K562 (cell line): ENCODE results near the gene PARD3B. TPM values are rescaled to one million over a fixed set of nuclear protein-coding genes. Genes with fewer than 3 reads are reported as not detected.

ENCODE experiments used
- ATAC-seq: fragments of 200-7000 bp; cut with Tn5 transposase; 3 replicates; pipeline ENCODE4 v1.9.1; 2020; ENCODE audit warnings: moderate library complexity
- BruUV-seq: library from RNA; stranded (reverse); fragments of 400-500 nt; replicated peaks from 2 replicates; lab custom pipeline; 2021; lab: Mats Ljungman, UMichigan
- CTCF ChIA-PET: fragments of 300-600 bp; formaldehyde crosslinking; extraction: SDS; loops from one replicate; lab custom pipeline; 2021; ENCODE audit warnings: low intra/inter-chr PET ratio; lab: Yijun Ruan, JAX
- POLR2A ChIA-PET: fragments of 300-600, 350-650 bp; sonication (Branson Sonifier 250); formaldehyde crosslinking; extraction: SDS; loops from one replicate; lab custom pipeline; 2021; ENCODE audit warnings: antibody characterized with exemption, inconsistent platforms; lab: Yijun Ruan, JAX
- DNase-seq, 4 experiments: peaks; one replicate each; pipeline versions ENCODE4 v3.0.0 to v3.0.0-alpha.2; 2011 to 2018; ENCODE audit warnings: low spot score in 3 of 4, mixed read lengths in 3 of 4; ENCODE audit errors: extremely low read depth in 1 of 4
- FAIRE-seq: peaks from 2 replicates; lab custom pipeline; 2011; peaks lifted over from hg19 to GRCh38; lab: Jason Lieb, UNC
- H2AFZ ChIP-seq: 2 replicates; pipeline ENCODE4 v1.6.0; 2011; ENCODE audit warnings: low read depth, low read length, control low read depth, inconsistent platforms
- H3K27ac ChIP-seq: fragments of 200-600 bp; 3 replicates; pipeline ENCODE4 v1.8.0; 2011; ENCODE audit warnings: low read depth, mild to moderate bottlenecking, control low read depth, inconsistent platforms, low read length, moderate library complexity, mixed read lengths; ENCODE audit errors: extremely low read depth
- H3K27me3 ChIP-seq, 2 experiments: fragments of 300-600 bp in 1 of 2; 2 replicates in 1 of 2; 3 replicates in 1 of 2; pipeline versions ENCODE4 v1.6.0 to v1.8.0; 2011; ENCODE audit warnings: inconsistent platforms in 2 of 2, low read length in 2 of 2, mild to moderate bottlenecking in 1 of 2, mixed read lengths in 1 of 2, moderate library complexity in 1 of 2; ENCODE audit not compliant: control insufficient read depth in 2 of 2, insufficient read depth in 2 of 2
- H3K36me3 ChIP-seq: fragments of 300-600 bp; 3 replicates; pipeline ENCODE4 v1.8.0; 2011; ENCODE audit warnings: mild to moderate bottlenecking, low read length, inconsistent platforms; ENCODE audit not compliant: control insufficient read depth, insufficient read depth
- H3K4me1 ChIP-seq, 2 experiments: fragments of 200-600 bp in 1 of 2; replicated peaks in 1 of 2; 2 replicates in 1 of 2; 3 replicates in 1 of 2; pipeline versions ENCODE4 v1.5.1 to v1.8.0; 2011; ENCODE audit warnings: inconsistent platforms in 2 of 2, low read length in 2 of 2, mild to moderate bottlenecking in 1 of 2, mixed read lengths in 1 of 2, moderate library complexity in 1 of 2; ENCODE audit not compliant: control insufficient read depth in 2 of 2, insufficient read depth in 2 of 2
- H3K4me2 ChIP-seq: 2 replicates; pipeline ENCODE4 v1.6.1; 2011; ENCODE audit warnings: low read length, control low read depth, inconsistent platforms, mixed read lengths; ENCODE audit not compliant: insufficient read depth
- H3K4me3 ChIP-seq: fragments of 200-600 bp; sonication (generic), shearing (Covaris generic); 2 replicates; pipeline ENCODE4 v1.5.1; 2016; ENCODE audit warnings: control low read depth, inconsistent platforms
- H3K79me2 ChIP-seq: fragments of 200-600 bp; 3 replicates; pipeline ENCODE4 v1.8.0; 2011; ENCODE audit warnings: low read length, inconsistent platforms; ENCODE audit not compliant: control insufficient read depth, insufficient read depth
- H3K9ac ChIP-seq, 2 experiments: 2 replicates each; pipeline versions ENCODE4 v1.6.0 to v1.6.1; 2011; ENCODE audit warnings: low read depth in 2 of 2, low read length in 2 of 2, control low read depth in 1 of 2, inconsistent platforms in 1 of 2, mild to moderate bottlenecking in 1 of 2, mixed read lengths in 1 of 2; ENCODE audit not compliant: insufficient read depth in 1 of 2
- H3K9me1 ChIP-seq: one replicate; pipeline ENCODE4 v1.6.0; 2011; ENCODE audit warnings: inconsistent platforms, mild to moderate bottlenecking, low read length, moderate library complexity; ENCODE audit not compliant: control insufficient read depth, insufficient read depth
- H3K9me3 ChIP-seq: replicated peaks from 2 replicates; pipeline ENCODE4 v1.5.1; 2011; ENCODE audit warnings: low read depth, low read length, inconsistent platforms; ENCODE audit not compliant: control insufficient read depth, insufficient read depth
- H4K20me1 ChIP-seq: replicated peaks from 2 replicates; pipeline ENCODE4 v1.6.1; 2011; ENCODE audit warnings: low read length, inconsistent platforms, mixed read lengths; ENCODE audit not compliant: control insufficient read depth, insufficient read depth
- CEBPG ChIP-seq, 3 experiments: fragments of 200-800 bp in 1 of 3; sonication (Bioruptor generic) in 1 of 3; sonication (generic) in 1 of 3; formaldehyde crosslinking in 1 of 3; IDR thresholded peaks in 2 of 3; conservative IDR thresholded peaks in 1 of 3; 2 replicates each; pipeline versions ENCODE4 v1.6.1 to v1.8.0; 2016 to 2022; ENCODE audit warnings: missing compliant biosample characterization in 2 of 3, missing genetic modification characterization in 2 of 3, mild to moderate bottlenecking in 1 of 3, missing genetic modification reagents in 1 of 3
- HMG20B ChIP-seq: fragments of 250-450 bp; sonication (Bioruptor Pico); IDR thresholded peaks from 2 replicates; pipeline ENCODE4 v1.5.0; 2021; ENCODE audit warnings: mild to moderate bottlenecking
- MYNN ChIP-seq, 2 experiments: sonication (generic); formaldehyde crosslinking in 1 of 2; IDR thresholded peaks; 2 replicates each; pipeline versions ENCODE4 v1.5.0 to v1.6.1; 2016 to 2020; ENCODE audit warnings: antibody characterized with exemption in 1 of 2, missing genetic modification reagents in 1 of 2
- NR4A1 ChIP-seq, 2 experiments: fragments of 250-450 bp in 1 of 2; fragments of 450-650 bp in 1 of 2; sonication (Bioruptor Pico) in 1 of 2; IDR thresholded peaks; 2 replicates each; pipeline versions ENCODE4 v1.4.0 to v1.6.1; 2016 to 2020; ENCODE audit warnings: mild to moderate bottlenecking in 2 of 2, missing compliant biosample characterization in 1 of 2, missing genetic modification characterization in 1 of 2, moderate library complexity in 1 of 2
- RAD21 ChIP-seq, 2 experiments: fragments of 250-450 bp in 1 of 2; fragments of 450-650 bp in 1 of 2; sonication (Bioruptor Pico) in 1 of 2; formaldehyde crosslinking in 1 of 2; IDR thresholded peaks in 1 of 2; conservative IDR thresholded peaks in 1 of 2; 2 replicates each; pipeline versions ENCODE4 v1.4.0 to v1.8.0; 2020 to 2022; ENCODE audit warnings: mild to moderate bottlenecking in 2 of 2, moderate library complexity in 1 of 2
- RBM34 ChIP-seq: fragments of 200-400 bp; formaldehyde crosslinking; IDR thresholded peaks from 2 replicates; pipeline ENCODE4 v1.6.1; 2018; ENCODE audit warnings: low read length, borderline replicate concordance; ENCODE audit not compliant: insufficient read depth
- RNF2 ChIP-seq: sonication (generic); IDR thresholded peaks from 2 replicates; pipeline ENCODE4 v1.6.1; 2016
- SLC30A9 ChIP-seq: fragments of 250-450 bp; sonication (Bioruptor Pico); IDR thresholded peaks from 2 replicates; pipeline ENCODE4 v1.8.0; 2022; ENCODE audit warnings: mild to moderate bottlenecking, moderate library complexity
- STAT5A ChIP-seq: IDR thresholded peaks from 2 replicates; pipeline ENCODE4 v1.6.1; 2012; ENCODE audit warnings: low read length, inconsistent platforms, borderline replicate concordance
- TBP ChIP-seq: optimal IDR thresholded peaks from 2 replicates; pipeline ENCODE3; 2011; ENCODE audit warnings: low read depth, low read length, improper control_type of control experiment
- ZBTB7A ChIP-seq: IDR thresholded peaks from 2 replicates; pipeline ENCODE4 v1.6.1; 2011; ENCODE audit warnings: low read depth, mild to moderate bottlenecking, low read length, moderate library complexity, borderline replicate concordance; ENCODE audit not compliant: control insufficient read depth
- ZNF24 ChIP-seq: fragments of 450-650 bp; IDR thresholded peaks from 2 replicates; pipeline ENCODE4 v1.6.1; 2016
- ZNF280B ChIP-seq: fragments of 250-450 bp; sonication (Bioruptor Pico); IDR thresholded peaks from 2 replicates; pipeline ENCODE4 v1.5.1; 2021; ENCODE audit warnings: mild to moderate bottlenecking
- WGBS: fragments of 100-300 bp; shearing (Covaris generic); methylation state at CpG from one replicate; pipeline ENCODE4 v1.1.6; 2016; ENCODE audit warnings: low coverage, mixed read lengths; ENCODE audit not compliant: insufficient coverage; ENCODE audit errors: missing lambda C conversion rate; 5-methylcytosine and 5-hydroxymethylcytosine counted together
- in situ Hi-C: fragments of 300-500 bp; cut with MboI; formaldehyde crosslinking; loops from 4 replicates; pipeline ENCODE4 v1.15.0; 2018; ENCODE audit warnings: inconsistent platforms, mixed read lengths
- intact Hi-C: fragments of 100-400 bp; cut with micrococcal nuclease; formaldehyde crosslinking; loops from 2 replicates; pipeline ENCODE4 v1.14.2; 2022
- polyA plus RNA-seq, 8 experiments: library from polyadenylated mRNA; depleted of rRNA in 4 of 8; stranded (reverse) in 5 of 8; unstranded in 3 of 8; fragments of >200 nt; fragmentation: Nextera tagmentation in 2 of 8; fragmentation: Illumina TruSeq in 1 of 8; extraction: Ambion mirVana in 2 of 8; extraction: Trizol in 1 of 8; gene quantifications; 2 replicates each; pipeline versions ENCODE4 v1.2.1 to v1.2.3, GENCODE V29; 2011 to 2014; ENCODE audit warnings: inconsistent platforms in 1 of 8, missing spikeins in 1 of 8
- total RNA-seq, 7 experiments: library from RNA; depleted of rRNA in 6 of 7; stranded (reverse); fragments of >200 nt in 6 of 7; fragmentation: Illumina TruSeq in 2 of 7; extraction: Trizol in 2 of 7; gene quantifications; 2 replicates each; pipeline versions ENCODE4 v1.2.1 to v1.2.3, GENCODE V29; 2011 to 2021; ENCODE audit warnings: low replicate concordance in 1 of 7

PARD3B gene
- total and polyA plus RNA-seq, 9 of the 15 experiments (the other 6 are each of a cell fraction or from before 2014, with no cell fraction given), result 0.15 to 3.0 (median 1.1) TPM

- WGBS, result 4% methylated on average over 7 of the region's 7 CpGs
- Histone ChIP-seq H4K20me1 (no peaks in the 10 kb centered on the region), H2AFZ (no peak overlapping the region), H3K9ac (no peak overlapping the region), H3K4me1 (no peaks in the 10 kb centered on the region; a peak in 1 of 5 replicates), H3K4me2 (no peak overlapping the region), H3K27me3 (no peaks in the 10 kb centered on the region), H3K4me3 (no peak overlapping the region), H3K9me1 (no peaks in the 10 kb centered on the region), H3K36me3 (no peaks in the 10 kb centered on the region), H3K9me3 (no peaks in the 10 kb centered on the region), H3K27ac (no peak overlapping the region), H3K79me2 (no peaks in the 10 kb centered on the region)
- ChIA-PET CTCF (no interaction called here), POLR2A (no interaction called here)
- no peak for DNase-seq
- in situ Hi-C loops (no loop called here), intact Hi-C loops (no loop called here)
- BruUV-seq, result no TSS peak
- no peak for ATAC-seq
- TF ChIP-seq CEBPG (CRISPR knock-in tag; IDR thresholded peaks at IDR 0.05), result no peak
- TF ChIP-seq CEBPG (tag; conservative IDR thresholded peaks at IDR 0.05 in 1 of 2, IDR thresholded peaks at IDR 0.05 in 1 of 2), result 0 out of 4 replicates have a peak, but pooled peaks of 1 of the 2 experiments have one; percentile 30
- no peak for TF ChIP-seq NR4A1 (CRISPR knock-in tag; IDR thresholded peaks at IDR 0.05)
- no peak for TF ChIP-seq NR4A1 (tag; IDR thresholded peaks at IDR 0.05)
- no peak for FAIRE-seq
Observed at GRCh38 chr2:204628926-204629712, 83.8 kb downstream of the PARD3B start.

GRCh38 chr2:204632410-204632809, 87.1 kb downstream of the PARD3B start:
- ATAC-seq, result no peak
- in situ Hi-C loops, result no loop called here
- TF ChIP-seq ZNF24, result no peak
- no peak for TF ChIP-seq STAT5A
- no peak for TF ChIP-seq ZNF280B (CRISPR knock-in tag)
- no peak for TF ChIP-seq RNF2
- TF ChIP-seq ZBTB7A, result no peak
- no peak for TF ChIP-seq HMG20B (CRISPR knock-in tag)
- no peak for TF ChIP-seq RAD21 (CRISPR knock-in tag; conservative IDR thresholded peaks at IDR 0.05 in 1 of 2, IDR thresholded peaks at IDR 0.05 in 1 of 2)
- no peak for TF ChIP-seq RBM34
- TF ChIP-seq TBP, result no peak
- no peak for TF ChIP-seq NR4A1 (CRISPR knock-in tag; IDR thresholded peaks at IDR 0.05)
- TF ChIP-seq NR4A1 (tag; IDR thresholded peaks at IDR 0.05), result no peak
- TF ChIP-seq MYNN (IDR thresholded peaks at IDR 0.05), result no peak
- no peak for TF ChIP-seq MYNN (CRISPR knock-in tag; IDR thresholded peaks at IDR 0.05)
- no peak for TF ChIP-seq SLC30A9 (CRISPR knock-in tag)

More at GRCh38 chr2:204632410-204632809, 87.1 kb downstream of the PARD3B start:
- Histone ChIP-seq H3K9me1 (no peaks in the 10 kb centered on the region), H3K4me3 (no peak overlapping the region), H3K79me2 (no peaks in the 10 kb centered on the region), H3K4me2 (no peak overlapping the region), H3K27ac (no peak overlapping the region), H3K9ac (no peak overlapping the region), H3K27me3 (no peaks in the 10 kb centered on the region), H4K20me1 (no peaks in the 10 kb centered on the region), H2AFZ (no peak overlapping the region), H3K4me1 (no peaks in the 10 kb centered on the region; a peak in 1 of 5 replicates), H3K36me3 (no peaks in the 10 kb centered on the region), H3K9me3 (no peaks in the 10 kb centered on the region)
- intact Hi-C loops, result no loop called here
- no TSS peak for BruUV-seq
- CTCF ChIA-PET, result no interaction called here
- FAIRE-seq (no peak), DNase-seq (no peak)
- POLR2A ChIA-PET, result interaction anchor here (0.6 kb wide), 1 partner anchor 46 kb away, joined by 3 read pairs; no protein-coding TSS in a partner anchor
- WGBS, result 10% methylated on average over 2 of the region's 3 CpGs
